GM19193 (cell line): ENCODE results near the gene BANP.

ENCODE experiments used
- POLR2A ChIP-seq: IDR thresholded peaks from 4 replicates; pipeline ENCODE4 v1.6.1; 2011; ENCODE audit not compliant: insufficient read depth, insufficient read length; ENCODE audit errors: extremely low read depth

Gene BANP

DNA sequence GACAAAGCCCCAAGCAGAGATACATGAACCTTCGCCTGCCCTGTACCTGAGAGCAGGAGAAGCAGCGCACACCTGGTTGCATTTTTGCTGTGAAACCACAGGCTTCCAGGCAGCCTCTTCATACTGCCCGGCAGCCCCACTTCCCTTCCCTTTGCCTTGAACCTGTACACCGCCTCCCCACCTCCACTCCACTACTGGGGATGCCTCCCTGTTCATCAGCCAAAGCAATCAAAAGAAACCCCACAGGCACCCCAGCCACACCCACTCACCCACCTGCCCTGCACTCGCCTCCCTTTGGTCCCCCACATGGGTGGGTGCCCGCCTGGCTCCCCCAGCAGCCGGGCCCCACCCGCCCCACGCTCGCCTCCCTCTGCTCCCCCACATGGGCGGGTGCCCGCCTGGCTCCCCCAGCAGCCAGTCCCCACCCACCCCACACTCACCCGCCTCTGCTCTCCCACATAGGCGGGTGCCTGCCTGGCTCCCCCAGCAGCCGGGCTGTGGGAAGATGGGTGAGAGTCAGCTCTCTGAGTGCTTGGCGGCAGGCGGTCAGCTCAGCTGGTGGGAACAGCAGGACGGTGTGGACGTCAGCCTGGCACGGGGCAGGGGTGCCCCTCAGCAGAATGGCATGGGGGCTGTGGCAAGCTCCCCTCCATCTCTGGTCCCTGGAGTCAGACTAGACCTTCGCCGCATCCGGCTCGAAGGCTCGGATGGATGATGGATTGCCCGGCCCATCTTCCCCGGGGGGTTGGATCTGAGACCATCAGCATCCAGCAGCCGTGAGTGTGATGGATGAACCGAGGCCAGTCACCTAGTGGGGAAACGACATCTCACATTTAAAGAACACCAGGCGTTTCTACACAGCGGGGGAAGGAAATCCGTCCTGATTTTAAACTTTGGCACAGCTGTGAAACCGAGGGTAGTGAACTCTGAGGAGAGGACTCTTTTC lies 135.6 kb downstream of the BANP start:
- TF ChIP-seq POLR2A: no peak

DNA sequence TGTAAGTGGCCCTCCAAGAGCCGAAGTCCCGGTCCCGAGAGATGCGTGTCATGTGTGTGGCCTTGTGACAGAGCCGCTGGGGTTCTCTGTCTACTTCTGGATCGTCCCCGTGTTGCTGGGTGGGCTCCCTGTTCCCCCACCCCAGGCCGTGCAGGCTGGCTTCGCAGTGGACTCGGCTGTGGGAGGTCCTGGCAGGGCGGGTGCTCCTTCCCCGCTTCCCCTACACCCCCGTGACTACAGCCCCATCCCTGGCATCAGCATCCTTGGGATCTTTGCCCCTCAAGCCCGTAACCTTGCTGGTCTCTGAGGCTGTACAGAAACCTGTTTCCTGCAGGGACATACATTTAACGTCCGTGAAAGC lies 136.3 kb downstream of the BANP start:
- no peak for TF ChIP-seq POLR2A

DNA sequence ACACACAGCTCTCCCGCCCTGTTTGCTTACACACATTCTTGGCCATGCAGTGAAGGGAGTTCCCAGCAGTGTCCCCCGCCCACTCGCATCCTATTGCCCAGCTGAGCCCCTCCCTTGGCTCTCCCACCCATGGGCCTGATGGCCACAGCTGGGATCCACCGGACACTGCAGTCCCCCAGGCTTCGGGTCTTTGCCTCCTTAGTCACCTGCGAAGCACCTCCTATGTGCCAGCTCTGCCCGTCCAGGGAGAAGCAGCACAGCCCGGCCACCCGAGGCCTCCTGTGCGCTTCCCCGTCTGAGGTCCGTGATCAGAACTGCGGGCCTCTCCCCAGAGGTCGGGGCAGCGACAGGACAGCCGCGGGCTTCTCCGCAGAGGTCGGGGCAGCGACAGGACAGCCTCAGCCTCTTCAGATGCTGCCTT lies 136.9 kb downstream of the BANP start:
- TF ChIP-seq POLR2A: no peak

DNA sequence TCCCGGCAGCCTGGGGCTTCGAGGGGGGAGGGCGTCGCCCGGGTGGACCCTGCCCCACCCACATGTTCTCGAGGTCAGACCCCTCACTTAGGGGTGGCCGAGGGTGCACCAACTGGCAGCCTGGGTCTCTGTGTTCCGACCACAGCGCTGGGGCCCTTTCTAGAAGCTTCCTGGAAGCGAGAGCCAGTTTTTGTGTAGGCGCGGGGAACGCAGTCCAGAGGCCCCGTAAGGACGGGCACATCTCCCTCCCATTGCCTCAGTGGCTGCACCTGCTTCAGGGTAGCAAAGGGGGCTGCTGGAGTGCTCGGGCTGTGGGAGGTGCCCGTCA lies 148.3 kb downstream of the BANP start:
- TF ChIP-seq POLR2A: no peak

DNA sequence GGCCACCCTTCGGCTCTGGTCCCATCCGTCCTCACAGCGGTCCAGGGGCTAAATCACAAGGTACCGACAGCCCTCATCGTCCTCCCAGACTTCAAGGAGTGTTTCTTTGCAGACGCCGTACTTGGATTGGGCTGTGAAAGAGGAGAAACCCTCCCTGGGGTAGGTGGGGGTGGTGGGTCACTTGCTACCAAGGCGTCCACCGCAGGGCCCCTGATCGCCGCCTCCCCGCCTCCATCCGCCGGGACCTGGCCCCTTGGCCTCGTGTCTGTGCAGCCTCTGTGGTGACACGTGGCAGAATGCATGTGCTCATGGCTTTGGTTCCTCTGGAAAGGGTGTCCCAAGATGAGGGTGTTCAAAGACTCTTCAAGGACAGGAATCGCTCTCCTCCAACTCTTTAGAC lies 151.4 kb downstream of the BANP start:
- no peak for TF ChIP-seq POLR2A

DNA sequence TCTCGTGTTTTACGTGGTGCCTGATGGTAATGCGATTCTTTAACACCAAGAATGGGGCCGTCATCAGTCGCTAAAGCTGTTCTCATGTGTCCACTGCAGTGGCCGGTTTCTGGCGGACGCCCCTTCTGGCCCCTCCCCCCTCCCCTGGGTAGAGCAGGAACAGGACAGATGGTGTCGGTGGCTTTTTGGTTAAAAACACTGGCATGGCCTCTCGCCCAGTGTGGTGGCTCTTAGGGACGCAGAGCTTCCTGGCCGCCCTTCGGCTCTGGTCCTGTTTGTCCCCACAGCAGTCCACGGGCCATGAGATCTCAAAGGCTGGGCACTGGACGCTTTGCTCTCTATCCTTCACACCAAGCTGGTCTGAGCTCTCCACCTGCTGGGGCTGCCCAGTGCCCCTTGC lies 151.8 kb downstream of the BANP start:
- TF ChIP-seq POLR2A: no peak

DNA sequence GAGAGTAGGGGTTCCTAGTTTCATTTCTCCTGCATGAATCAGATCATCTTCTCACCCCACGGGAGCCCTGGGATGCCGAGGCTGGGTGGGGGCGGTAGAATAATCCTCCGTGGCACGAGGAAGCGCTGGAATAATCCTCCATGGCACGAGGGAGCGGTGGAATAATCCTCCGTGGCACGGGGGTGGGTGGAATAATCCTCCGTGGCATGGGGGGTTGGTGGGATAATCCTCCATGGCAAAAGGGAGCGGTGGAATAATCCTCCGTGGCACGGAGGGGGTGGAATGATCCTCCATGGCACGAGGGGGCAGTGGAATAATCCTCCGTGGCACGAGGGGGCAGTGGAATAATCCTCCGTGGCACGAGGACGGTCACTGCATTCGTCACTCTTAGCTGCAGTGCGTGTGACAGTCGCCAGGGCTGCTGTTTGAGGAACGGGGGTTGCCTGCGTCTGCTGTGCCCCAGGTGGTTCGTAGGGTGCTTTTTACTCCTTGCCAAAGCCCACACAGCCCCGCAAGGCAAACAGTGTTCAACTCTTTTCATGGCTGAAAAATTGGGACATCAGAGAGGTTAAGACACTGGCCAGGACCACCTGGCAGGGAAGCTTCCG lies 152.5 kb downstream of the BANP start:
- no peak for TF ChIP-seq POLR2A

DNA sequence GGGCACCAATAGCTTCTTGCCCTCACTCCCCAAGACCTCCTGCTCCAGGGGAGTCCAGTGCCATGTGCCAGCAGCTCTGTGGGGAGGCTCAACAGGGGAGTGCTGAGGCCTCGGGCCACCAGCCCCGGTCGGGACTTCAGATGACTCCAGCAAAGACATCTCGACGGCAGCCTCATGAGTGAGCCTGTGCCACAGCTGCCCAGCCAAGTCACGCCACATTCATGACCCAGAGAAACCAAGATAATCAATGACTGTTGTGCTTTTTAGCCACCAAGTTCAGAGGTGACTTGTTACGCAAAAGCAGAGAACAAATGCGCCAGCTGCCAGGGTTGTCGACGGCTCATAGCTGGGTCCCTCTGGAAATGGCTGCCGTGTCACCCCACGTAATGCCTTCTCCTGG lies 157.5 kb downstream of the BANP start:
- TF ChIP-seq POLR2A: no peak

DNA sequence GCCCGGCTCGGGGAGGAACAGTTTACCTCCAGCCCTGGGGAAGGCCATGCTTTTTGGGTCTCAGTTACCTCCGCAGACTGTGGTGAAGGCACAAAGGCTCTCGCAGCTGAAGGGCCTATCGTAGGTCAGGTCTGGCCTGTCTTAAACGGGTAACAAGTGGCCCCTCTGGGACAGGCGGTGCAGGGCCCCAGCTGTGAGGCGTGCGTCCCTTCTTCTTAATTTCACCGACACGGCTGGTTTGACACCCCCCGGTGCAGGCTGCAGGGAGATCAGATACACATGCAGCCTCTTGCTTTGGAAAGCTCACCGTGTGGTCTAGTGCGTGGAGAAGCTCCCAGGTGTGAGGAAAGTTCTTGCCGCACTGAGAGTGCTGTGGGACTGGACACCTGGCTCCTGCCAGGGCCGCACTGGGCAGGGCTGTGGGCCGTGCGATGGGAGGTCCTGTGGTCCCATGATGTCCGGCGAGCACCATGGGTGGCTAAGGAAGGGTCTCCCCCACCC lies 162.4 kb downstream of the BANP start:
- no peak for TF ChIP-seq POLR2A

DNA sequence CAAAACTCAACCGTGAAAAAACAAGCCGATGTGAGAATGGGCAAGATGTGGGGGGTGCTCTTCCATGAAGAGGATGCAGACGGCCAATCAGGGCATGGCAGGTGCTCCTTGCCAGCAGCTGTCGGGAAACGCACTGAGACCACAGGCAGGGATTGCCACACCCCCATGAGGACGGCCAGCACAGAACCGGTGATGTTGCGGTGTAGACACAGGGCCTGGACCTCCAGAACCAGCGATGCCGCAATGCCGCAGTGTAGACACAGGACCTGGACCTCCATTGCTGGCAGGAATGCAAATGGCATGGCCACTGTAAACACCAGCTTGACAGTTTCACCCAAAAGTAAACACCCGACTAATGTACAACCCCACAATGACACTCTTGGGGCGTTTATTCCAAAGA lies 164.9 kb downstream of the BANP start:
- TF ChIP-seq POLR2A: no peak

DNA sequence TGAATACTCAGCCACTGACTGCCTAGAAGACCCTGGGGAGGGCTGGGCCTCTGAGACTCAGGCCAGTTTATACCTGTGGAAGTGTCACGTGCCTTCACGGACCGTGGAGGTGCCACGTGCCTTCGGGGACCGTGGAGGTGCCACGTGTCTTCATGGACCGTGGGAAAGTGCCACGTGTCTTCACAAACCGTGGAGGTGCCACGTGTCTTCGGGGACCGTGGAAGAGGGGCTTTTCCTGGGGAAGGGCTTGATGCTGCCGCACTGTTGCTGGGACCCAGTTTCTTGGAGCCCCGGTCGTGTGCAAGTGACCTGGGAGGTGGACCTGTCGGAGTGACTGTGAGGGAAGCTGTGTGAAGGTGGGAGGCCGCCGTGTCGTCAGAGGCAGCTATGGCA lies 166.2 kb downstream of the BANP start:
- TF ChIP-seq POLR2A: no peak

DNA sequence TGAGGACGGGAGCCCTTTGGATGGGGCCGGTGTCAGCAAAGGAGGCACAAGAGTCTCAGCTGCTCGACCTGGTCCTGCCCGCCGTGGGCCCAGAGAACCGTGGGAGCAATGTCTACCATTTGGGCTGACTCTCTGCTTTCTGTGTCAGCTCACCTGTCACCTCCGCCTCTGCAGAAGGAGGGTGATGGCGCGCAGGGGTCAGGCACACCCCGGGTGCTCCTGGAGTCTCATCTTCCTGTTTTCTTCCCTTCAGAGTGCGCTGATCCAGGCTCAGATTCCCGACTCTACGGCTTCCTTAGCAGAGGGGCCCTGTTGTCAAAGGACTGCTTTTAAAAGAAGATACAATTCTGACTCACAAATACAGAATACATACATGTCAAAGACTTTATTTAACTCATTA lies 167.1 kb downstream of the BANP start:
- TF ChIP-seq POLR2A: no peak

DNA sequence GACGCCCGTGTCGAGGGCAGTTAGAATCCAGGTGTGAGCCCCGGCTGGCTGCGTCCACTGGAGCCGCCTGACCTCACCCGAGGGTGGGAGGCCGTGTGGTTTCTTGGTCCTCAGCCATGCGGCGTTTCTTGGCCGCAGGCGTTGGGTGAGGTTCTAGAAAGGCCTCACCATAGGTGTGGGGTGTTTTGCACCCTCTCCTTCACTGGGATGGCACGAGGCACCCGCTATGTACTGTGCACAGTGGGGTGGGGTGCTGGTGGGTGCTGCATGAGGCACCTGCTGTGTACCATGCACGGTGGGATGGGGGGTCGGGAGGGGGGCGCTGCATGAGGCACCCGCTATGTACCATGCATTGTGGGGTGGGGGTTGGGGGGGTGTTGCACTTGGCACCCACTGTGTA lies 169.6 kb downstream of the BANP start:
- no peak for TF ChIP-seq POLR2A

DNA sequence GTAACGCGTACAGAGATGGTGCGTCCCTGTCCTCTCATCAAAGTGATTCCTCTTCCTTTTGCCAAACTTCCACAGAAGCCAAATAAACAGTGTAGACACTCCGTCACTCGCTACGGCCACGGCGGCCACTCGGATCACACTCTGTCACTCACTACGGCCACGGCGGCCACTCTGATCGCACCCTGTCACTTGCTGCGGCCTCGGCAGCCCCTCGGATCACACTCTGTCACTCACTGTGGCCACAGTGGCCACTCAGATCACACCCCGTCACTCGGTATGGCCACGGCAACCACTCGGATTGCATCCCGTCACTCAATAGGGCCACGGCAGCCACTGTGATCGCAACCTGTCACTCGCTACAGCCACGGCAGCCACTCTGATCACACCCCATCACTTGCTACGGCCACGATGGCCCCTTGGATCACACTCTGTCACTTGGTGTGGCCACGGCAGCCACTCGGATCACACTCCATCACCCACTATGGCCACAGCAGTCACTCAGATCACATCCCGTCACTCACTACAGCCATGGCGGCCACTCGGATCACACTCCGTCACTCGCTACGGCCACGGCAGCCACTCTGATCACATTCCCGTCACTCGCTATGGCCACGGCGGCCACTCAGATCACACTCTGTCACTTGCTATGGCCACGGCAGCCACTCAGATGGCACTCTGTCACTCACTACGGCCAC lies 170.8 kb downstream of the BANP start:
- TF ChIP-seq POLR2A: no peak
